HS-5 (cell line): ENCODE data around the gene TTLL5.

ENCODE experiments used
- DNase-seq: peaks from one replicate; pipeline ENCODE4 v3.0.0-alpha.2; 2012; ENCODE audit warnings: low read depth

TTLL5 gene

GRCh38 chr14:75967866-75968265 lies 306.8 kb downstream of the TTLL5 start:
- no peak for DNase-seq

- no peak for DNase-seq
Measured at GRCh38 chr14:75968456-75968855, 307.4 kb downstream of the TTLL5 start.

- no peak for DNase-seq
Measured at GRCh38 chr14:75969126-75969525, 308.1 kb downstream of the TTLL5 start.

DNA sequence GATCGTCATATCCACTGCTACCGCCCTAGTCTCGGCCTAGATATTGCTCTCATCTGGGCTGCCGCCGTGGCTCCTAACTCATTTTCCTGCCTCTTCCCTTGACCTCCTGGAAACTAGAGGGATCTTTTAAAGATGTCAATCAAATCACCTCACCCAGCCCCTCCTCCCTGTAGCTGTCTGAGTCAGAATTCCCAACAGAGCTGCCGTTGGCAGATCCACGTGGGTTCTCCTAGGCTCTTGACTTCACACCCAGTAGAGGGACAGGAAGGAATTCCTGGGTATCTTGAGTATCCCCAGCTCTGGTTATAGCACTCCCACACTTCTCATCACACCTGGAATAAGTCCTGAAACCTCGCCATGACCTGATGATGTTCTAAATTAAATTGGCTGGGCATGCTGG lies 308.8 kb downstream of the TTLL5 start:
- no peak for DNase-seq

GRCh38 chr14:75970989-75971388 lies 309.9 kb downstream of the TTLL5 start:
- DNase-seq, result no peak

GRCh38 chr14:75971509-75971908 lies 310.5 kb downstream of the TTLL5 start:
- DNase-seq, result no peak

GRCh38 chr14:75972801-75973421 lies 311.9 kb downstream of the TTLL5 start:
- DNase-seq, result no peak

- DNase-seq, result no peak
Measured at GRCh38 chr14:75976826-75977581, 316.0 kb downstream of the TTLL5 start.

- no peak for DNase-seq
Measured at GRCh38 chr14:75977582-75977943, 316.5 kb downstream of the TTLL5 start.

DNA sequence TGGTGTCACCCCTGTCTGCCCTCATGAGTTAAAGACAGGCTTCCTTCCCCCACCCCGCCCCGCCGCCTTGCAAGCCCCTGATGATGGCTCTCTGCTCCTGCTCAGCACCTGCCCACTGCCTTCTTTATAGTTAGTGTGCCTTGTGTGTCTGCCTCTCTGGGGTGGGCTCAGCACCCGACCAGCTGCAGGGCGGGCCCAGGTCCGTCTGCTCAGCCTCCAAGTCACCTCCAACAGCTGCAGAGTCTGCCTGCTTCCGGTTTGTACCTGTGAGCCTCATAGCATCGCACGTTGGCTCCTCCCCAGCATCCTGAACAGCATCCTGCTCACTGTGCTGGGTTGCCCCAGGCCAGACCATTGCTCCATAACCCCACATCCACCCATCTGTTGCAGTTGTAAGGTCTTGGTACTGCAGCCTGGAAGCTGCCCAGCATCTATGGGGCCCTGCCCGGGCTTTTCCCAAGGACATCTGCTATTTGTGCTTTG lies 317.2 kb downstream of the TTLL5 start:
- no peak for DNase-seq

DNA sequence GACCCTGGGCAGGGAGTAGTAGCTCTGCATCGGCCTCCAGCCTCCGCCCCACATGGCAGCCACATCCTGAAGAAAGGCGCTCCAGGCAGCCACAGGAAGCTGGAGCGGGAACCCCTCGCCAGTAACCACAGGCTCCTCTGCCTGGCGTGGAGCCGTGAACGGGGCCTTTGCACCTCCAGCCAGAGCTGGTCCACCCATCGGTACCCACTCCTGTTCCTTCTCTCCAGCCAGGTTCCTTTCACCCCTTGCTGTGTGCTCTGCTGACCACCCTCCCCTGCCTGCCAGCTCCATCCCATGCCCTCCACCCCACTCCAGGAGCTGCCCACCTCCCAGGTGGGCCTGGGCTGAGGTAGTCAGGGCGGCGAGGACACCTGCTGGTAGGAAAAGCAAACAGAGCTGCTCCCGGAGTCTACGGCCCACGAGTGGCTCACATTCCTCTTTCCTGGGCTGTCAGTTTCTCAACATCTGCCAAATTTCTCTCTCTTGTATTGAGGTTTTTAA lies 318.1 kb downstream of the TTLL5 start:
- no peak for DNase-seq

DNA sequence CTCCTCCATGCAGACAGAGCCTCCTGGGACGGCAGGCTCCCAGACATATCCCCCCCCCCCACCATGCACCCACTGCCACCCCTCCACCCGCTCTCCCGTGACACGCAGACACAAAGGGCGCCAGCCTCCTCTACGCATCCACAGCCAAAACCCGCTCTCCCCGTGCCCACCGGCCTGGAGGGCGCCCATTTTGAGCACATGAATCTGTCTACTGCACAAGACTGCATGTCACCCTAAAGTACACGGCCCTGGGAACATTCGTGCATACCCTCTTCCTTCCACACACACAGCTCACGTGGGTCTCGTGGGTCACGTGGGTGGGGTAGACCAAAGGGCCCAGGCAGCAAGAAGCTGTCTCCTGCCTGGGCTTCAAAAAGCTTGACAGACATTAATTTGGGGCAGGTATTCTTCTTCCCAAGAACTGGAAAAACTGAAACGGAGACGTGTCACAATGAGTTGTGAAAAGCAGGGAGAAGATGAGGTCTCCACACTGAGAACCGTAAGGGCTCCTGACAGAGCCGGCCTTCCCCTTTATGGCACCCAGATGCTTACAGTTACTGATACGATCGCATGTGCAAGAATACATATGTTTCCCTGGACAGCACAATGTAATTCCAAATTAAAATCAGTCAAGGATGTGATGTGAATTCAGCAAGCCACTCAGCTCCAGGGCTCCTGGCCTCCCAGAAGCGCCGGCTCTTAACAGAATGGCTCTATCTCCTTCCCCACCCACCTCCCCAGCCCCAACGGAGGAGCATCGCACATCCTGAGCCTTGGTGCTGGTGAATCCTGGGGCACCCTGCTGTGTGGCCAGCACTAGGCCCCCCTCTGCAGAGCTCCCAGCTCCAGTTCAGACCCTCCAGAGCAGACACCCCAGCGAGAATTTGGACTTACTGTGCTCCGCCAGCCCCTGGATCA lies 318.9 kb downstream of the TTLL5 start:
- DNase-seq, result no peak

DNA sequence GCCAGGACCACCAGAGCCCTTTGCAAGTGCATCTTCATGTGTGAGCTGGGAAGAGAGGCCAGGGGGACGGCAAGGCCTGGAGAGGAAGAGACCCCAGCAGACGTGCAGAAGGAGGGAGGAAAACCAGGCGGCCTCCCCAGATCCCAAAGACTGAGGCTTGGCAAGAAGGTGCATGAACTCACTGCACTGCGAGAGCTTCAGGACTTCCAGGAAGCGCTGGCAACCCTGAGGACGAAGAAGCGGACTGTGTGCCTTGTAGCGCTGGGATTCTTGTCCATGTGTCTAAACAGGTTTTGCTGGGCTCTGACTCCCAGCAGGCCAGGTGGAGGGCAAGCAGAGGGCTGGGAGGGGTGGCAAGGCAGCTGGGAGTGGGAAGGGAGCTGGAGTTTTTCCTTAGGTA lies 319.8 kb downstream of the TTLL5 start:
- DNase-seq, result no peak

DNA sequence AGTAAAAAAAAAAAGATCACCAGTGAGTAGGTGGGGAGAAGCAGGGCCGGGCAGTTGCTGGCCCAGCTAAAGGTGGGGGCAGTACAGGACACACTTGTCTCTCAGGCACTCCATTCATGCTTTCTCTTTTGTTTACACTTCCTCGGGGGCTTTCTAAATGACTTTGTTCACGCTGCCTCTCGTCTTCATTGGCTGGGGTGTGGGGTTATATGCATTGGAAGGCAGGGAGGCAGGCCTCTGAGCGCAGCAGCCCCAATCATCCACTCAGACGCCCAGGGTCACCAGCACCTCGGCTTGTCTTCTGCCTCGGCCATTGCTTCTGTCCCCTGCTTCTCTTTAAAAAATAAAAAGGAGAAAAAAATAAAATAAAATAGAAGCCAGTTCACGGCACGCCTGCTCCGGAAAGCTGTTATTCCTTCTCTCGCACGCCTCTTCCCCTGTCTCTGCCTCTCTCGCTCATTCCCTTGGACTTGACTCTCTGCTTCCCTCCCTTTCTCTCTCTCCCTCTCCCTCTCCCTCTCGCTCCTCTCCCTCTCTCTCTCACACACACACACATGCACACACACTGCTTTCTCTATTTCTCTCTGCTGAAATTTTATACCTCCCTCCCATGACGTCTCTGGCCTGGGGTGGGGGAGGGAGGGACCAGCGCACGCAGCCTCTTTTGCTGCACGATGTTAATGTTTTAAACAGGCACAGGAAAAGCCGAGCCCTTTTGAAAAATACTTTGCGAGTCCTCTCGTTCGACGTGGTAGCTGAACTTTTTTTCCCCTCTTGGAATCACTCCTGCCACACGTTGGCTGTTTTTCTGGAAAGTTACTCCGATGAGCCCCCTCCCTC lies 320.6 kb downstream of the TTLL5 start, which contains the start of gene TGFB3:
TGFB3 (minus strand) TSS at position 570 of the 840 bp plus-strand sequence. CDS start 1,102 bp downstream, outside the sequence.
- DNase-seq, result peak; percentile 43

DNA sequence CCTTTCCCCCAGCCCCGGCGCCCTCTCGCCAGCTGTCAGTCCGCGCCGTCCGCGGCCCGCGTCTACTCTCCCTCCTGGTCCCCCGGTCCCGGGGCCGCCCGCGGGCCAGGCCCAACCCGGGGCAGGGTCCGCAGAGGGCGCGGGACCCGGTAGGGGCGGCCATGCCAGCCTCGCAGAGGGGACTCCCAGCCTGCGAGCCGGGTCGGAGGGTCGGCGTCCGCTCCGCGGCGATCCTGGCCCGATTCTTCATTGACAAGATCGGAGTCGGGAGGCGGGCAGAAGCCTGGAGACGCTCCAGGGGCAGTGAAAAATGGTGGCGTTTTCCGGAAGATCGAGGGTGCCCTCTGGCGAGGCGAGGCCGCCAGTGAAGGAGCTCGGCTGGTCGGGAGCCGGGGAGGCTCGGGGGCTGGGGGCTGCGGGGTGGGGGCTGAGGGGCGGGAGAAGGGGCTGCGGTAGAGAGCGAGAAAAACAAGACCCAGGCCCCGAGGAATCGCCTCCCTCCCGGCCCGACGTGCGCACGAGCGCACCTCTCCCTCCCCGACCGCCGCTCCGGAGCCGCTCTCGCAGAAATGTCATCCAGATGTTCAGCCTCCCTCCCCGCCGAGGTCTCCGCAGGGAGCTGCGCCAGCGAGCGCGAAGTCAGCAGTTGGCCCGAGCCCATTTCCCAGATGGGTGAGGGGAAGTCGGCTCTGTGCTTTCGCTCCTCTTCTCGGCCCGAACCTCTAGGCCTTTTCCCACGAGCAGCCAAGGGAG lies 321.4 kb downstream of the TTLL5 start:
- peak; percentile 54 for DNase-seq

DNA sequence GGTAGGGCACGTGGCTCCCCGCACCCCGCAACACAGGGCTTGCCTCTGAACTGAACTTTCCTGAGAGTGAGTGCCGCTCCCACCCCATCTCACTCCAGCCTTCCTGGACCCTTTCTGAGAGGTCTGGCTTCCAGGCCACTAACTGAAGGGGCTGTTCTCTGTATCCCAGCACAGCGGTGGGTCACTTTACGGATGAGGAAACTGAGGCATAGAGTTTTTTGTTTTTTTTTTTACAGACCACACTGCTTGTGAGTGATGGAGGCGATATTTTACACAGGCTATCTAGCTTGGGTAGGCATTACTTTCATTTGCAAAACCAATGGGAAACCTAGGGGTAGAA lies 321.9 kb downstream of the TTLL5 start:
- no peak for DNase-seq

DNA sequence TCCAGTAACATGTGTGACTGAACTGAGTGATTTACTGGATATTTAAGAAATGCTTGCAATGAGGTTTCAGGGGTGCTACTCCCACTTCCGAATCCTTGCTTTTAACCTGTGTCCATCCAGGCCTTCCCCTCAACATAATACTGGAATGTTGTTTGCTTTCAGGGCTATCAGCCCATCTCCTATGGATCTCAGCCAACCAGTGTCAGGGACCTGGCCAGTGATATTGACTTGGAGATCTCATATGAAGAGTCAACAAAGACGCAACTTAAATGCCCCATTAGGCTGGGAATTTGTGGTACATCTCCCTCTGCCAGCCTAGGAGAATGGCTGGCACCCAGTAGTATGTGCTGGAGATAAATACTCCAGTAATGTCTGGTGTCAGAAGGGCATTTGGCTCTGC lies 323.6 kb downstream of the TTLL5 start:
- no peak for DNase-seq

DNA sequence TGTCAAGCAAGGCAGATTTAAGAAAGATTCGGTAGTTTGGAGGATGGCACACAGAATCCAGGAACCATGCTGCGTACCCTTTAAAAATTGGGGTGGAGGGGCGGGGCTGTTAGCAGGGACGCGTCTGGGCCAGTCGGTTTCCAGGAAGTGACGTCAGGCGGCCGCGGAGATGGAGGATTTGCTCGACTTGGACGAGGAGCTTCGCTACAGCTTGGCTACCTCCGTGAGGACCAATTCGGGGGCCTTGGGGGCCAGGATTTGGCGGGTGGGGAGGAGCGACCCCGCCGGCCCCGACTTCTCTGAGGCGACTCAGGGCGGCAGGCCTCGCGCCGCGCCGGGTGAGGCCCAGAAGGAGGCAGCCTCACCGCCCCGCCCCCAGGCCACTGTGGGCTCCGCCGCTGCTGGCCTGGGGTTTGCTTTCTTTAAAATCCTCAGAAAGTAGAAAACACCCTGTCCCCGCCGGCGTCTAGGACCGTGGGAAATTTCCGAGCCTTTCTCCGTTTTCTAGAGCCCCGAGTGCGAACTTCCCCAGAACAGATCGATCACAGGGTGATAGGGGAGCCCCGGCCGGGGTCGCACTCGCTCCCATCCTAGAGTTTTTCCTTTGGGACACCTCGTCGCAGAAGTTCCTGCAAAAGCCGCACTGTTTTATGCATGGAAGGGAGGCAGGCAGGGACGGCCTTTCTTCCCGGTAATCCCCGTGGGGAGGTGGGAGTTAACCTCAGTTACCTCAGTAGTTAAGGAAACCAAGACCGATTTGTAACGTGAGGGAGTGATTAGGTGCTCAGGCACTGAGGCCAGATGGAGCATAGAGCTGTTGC lies 324.8 kb downstream of the TTLL5 start, which contains the start of gene IFT43:
IFT43 (plus strand) TSS at position 146 of the 821 bp plus-strand sequence; CDS start at position 170, 24 bp downstream.
- peak; percentile 37 for DNase-seq

DNA sequence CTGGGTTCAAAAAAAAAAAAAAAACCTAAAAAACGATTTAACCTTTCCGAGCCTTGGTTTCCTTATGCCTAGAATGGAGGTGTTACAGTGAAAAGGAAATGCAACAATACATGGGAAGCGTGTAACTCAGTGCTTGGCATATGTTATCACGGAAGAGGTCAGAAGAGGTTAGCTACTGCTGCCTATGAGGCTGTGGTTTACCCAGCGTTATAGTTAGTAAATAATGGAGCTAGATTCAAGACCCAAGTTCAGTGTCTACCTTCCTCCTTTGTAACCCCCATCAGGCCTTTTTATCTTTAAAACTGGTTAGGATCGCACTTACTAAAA lies 325.4 kb downstream of the TTLL5 start:
- no peak for DNase-seq
